Measurements from ENCODE around the gene S100A14.

- TF ChIP-seq ZNF674 (CRISPR knock-in tag; IDR thresholded peaks at IDR 0.05; ENCODE audit: low read depth) = no peak
- TF ChIP-seq SOX5 (CRISPR knock-in tag; IDR thresholded peaks at IDR 0.05; ENCODE audit: borderline replicate concordance) = no peak
- TF ChIP-seq ZBTB8A (CRISPR knock-in tag; IDR thresholded peaks at IDR 0.05; ENCODE audit: borderline replicate concordance, low read depth) = no peak
- TF ChIP-seq RFX5 (IDR thresholded peaks at IDR 0.05; ENCODE audit: low read depth, low read length) = no peak
These were observed 1.8 kb downstream of the S100A14 start for GRCh38 chr1:153614189-153614900.

All from HepG2 (cell line).